Liver (tissue), 3 donors: ENCODE data around the gene TNS2.

ENCODE experiments used
- ATF3 ChIP-seq: IDR thresholded peaks from 2 replicates; pipeline ENCODE4 v1.6.1; 2016; ENCODE audit warnings: antibody characterized with exemption
- CTCF ChIP-seq: fragments of 150-350 bp; IDR thresholded peaks from 2 replicates; pipeline ENCODE4 v1.5.1; 2017; ENCODE audit warnings: improper control_type of control experiment, low read depth, low read length; ENCODE audit not compliant: missing input control
- HNF4G ChIP-seq: IDR thresholded peaks from 2 replicates; pipeline ENCODE4 v1.6.1; 2016; ENCODE audit warnings: antibody characterized with exemption
- JUND ChIP-seq, 2 donors: IDR thresholded peaks; 2 replicates each; pipeline ENCODE4 v1.6.1; 2016; ENCODE audit warnings: antibody characterized with exemption in 2 of 2
- MAX ChIP-seq: IDR thresholded peaks from 2 replicates; pipeline ENCODE4 v1.6.1; 2016; ENCODE audit warnings: antibody characterized with exemption
- RAD21 ChIP-seq, 2 donors: IDR thresholded peaks; 2 replicates each; pipeline ENCODE4 v1.6.1; 2016; ENCODE audit warnings: antibody characterized with exemption in 2 of 2, mild to moderate bottlenecking in 2 of 2
- REST ChIP-seq: IDR thresholded peaks from 2 replicates; pipeline ENCODE4 v1.6.1; 2016; ENCODE audit warnings: antibody characterized with exemption, mild to moderate bottlenecking
- SP1 ChIP-seq: IDR thresholded peaks from 2 replicates; pipeline ENCODE4 v1.6.1; 2018; ENCODE audit warnings: antibody characterized with exemption, mild to moderate bottlenecking
- TAF1 ChIP-seq: conservative IDR thresholded peaks from 2 replicates; pipeline ENCODE4 v1.6.1; 2016; ENCODE audit warnings: antibody characterized with exemption, mild to moderate bottlenecking
- YY1 ChIP-seq: IDR thresholded peaks from 2 replicates; pipeline ENCODE4 v1.6.1; 2016; ENCODE audit warnings: antibody characterized with exemption, mild to moderate bottlenecking
- ZBTB33 ChIP-seq: IDR thresholded peaks from 2 replicates; pipeline ENCODE4 v1.6.1; 2016; ENCODE audit warnings: antibody characterized with exemption
- donor health status: healthy.
- donor health status: healthy.

GRCh38 chr12:53055471-53056266 lies 5.8 kb downstream of the TNS2 start:
- TF ChIP-seq CTCF (no peak), RAD21 (IDR thresholded peaks at IDR 0.05) (no peak), YY1 (no peak), TAF1 (no peak), SP1 (no peak), ATF3 (no peak), MAX (no peak), REST (no peak), HNF4G (no peak), JUND (IDR thresholded peaks at IDR 0.05) (no peak), ZBTB33 (no peak)
